ENCODE results near the gene ABLIM2.

Gene ABLIM2

GRCh38 chr4:7983296-7983695, 175.3 kb downstream of the ABLIM2 start:
- no peaks in the 10 kb centered on the region for H3F3A ChIP-seq (ENCODE audit: insufficient read depth, low read length)
- no peaks in the 10 kb centered on the region for H3K4me1 ChIP-seq (ENCODE audit: low read length)
- H3K27me3 ChIP-seq (replicated peaks; ENCODE audit: insufficient read depth, low read length), result peaks cover 80% of the 10 kb centered on the region
- no peak overlapping the region for H2AFZ ChIP-seq (ENCODE audit: low read length)
- TF ChIP-seq EZH2 (optimal IDR thresholded peaks at IDR 0.05; ENCODE audit: low read depth, low read length), result no peak
- no peak overlapping the region for H3K27ac ChIP-seq (ENCODE audit: low read length)
- H3K79me2 ChIP-seq (ENCODE audit: low read length), result no peaks in the 10 kb centered on the region
- no peak overlapping the region for H3K9ac ChIP-seq (ENCODE audit: low read length)
- no peaks in the 10 kb centered on the region for H4K20me1 ChIP-seq (ENCODE audit: insufficient read depth, low read length)
- no peak overlapping the region for H3K4me2 ChIP-seq (ENCODE audit: low read depth, low read length)
- no peak overlapping the region for H3K4me3 ChIP-seq (ENCODE audit: low read length)
- no peaks in the 10 kb centered on the region for H3K36me3 ChIP-seq (replicated peaks; ENCODE audit: insufficient read depth, low read length)
- no peaks in the 10 kb centered on the region for H3K9me3 ChIP-seq (replicated peaks; ENCODE audit: insufficient read depth, low read length)
- H3K9me2 ChIP-seq (replicated peaks; ENCODE audit: insufficient read depth, low read length), result no peaks in the 10 kb centered on the region
- no peak for DNase-seq

- H3K4me3 ChIP-seq (ENCODE audit: low read length), result no peak overlapping the region
- no peaks in the 10 kb centered on the region for H3K4me1 ChIP-seq (ENCODE audit: low read length)
- no peak overlapping the region for H3K27ac ChIP-seq (ENCODE audit: low read length)
- H3K9me3 ChIP-seq (replicated peaks; ENCODE audit: insufficient read depth, low read length), result no peaks in the 10 kb centered on the region
- H3K36me3 ChIP-seq (replicated peaks; ENCODE audit: insufficient read depth, low read length), result no peaks in the 10 kb centered on the region
- no peaks in the 10 kb centered on the region for H3K9me2 ChIP-seq (replicated peaks; ENCODE audit: insufficient read depth, low read length)
- no peaks in the 10 kb centered on the region for H3K79me2 ChIP-seq (ENCODE audit: low read length)
- no peak for DNase-seq
- H3K27me3 ChIP-seq (replicated peaks; ENCODE audit: insufficient read depth, low read length), result peaks cover 88% of the 10 kb centered on the region
- H3K9ac ChIP-seq (ENCODE audit: low read length), result no peak overlapping the region
- H3F3A ChIP-seq (ENCODE audit: insufficient read depth, low read length), result no peaks in the 10 kb centered on the region
- H3K4me2 ChIP-seq (ENCODE audit: low read depth, low read length), result no peak overlapping the region
- H4K20me1 ChIP-seq (ENCODE audit: insufficient read depth, low read length), result no peaks in the 10 kb centered on the region
- no peak overlapping the region for H2AFZ ChIP-seq (ENCODE audit: low read length)
- TF ChIP-seq CTCF (IDR thresholded peaks at IDR 0.05; ENCODE audit: low read length) (no peak), EZH2 (optimal IDR thresholded peaks at IDR 0.05; ENCODE audit: low read depth, low read length) (no peak), EZH2phosphoT487 (IDR thresholded peaks at IDR 0.05; ENCODE audit: low read length) (no peak)
Measured at GRCh38 chr4:7981738-7982394, 176.7 kb downstream of the ABLIM2 start.

- no peak for TF ChIP-seq EZH2 (optimal IDR thresholded peaks at IDR 0.05; ENCODE audit: low read depth, low read length)
- no peak for TF ChIP-seq EZH2phosphoT487 (IDR thresholded peaks at IDR 0.05; ENCODE audit: low read length)
- no peak for TF ChIP-seq CTCF (IDR thresholded peaks at IDR 0.05; ENCODE audit: low read length)
- H3K27me3 ChIP-seq (replicated peaks; ENCODE audit: insufficient read depth, low read length), result peaks cover 90% of the 10 kb centered on the region
- H3K27ac ChIP-seq (ENCODE audit: low read length), result no peak overlapping the region
- H3K9me2 ChIP-seq (replicated peaks; ENCODE audit: insufficient read depth, low read length), result no peaks in the 10 kb centered on the region
- H3K9ac ChIP-seq (ENCODE audit: low read length), result no peak overlapping the region
- no peaks in the 10 kb centered on the region for H3K79me2 ChIP-seq (ENCODE audit: low read length)
- no peak for DNase-seq
- no peaks in the 10 kb centered on the region for H3K36me3 ChIP-seq (replicated peaks; ENCODE audit: insufficient read depth, low read length)
- H3K4me2 ChIP-seq (ENCODE audit: low read depth, low read length), result no peak overlapping the region
- H3F3A ChIP-seq (ENCODE audit: insufficient read depth, low read length), result no peaks in the 10 kb centered on the region
- no peaks in the 10 kb centered on the region for H4K20me1 ChIP-seq (ENCODE audit: insufficient read depth, low read length)
- H2AFZ ChIP-seq (ENCODE audit: low read length), result no peak overlapping the region
- H3K4me3 ChIP-seq (ENCODE audit: low read length), result no peak overlapping the region
- no peaks in the 10 kb centered on the region for H3K4me1 ChIP-seq (ENCODE audit: low read length)
- H3K9me3 ChIP-seq (replicated peaks; ENCODE audit: insufficient read depth, low read length), result no peaks in the 10 kb centered on the region
Measured at GRCh38 chr4:7980036-7980435, 178.6 kb downstream of the ABLIM2 start.

- no peak overlapping the region for H3K4me3 ChIP-seq (ENCODE audit: low read length)
- TF ChIP-seq CTCF (IDR thresholded peaks at IDR 0.05; ENCODE audit: low read length) (no peak), EZH2phosphoT487 (IDR thresholded peaks at IDR 0.05; ENCODE audit: low read length) (no peak), EZH2 (optimal IDR thresholded peaks at IDR 0.05; ENCODE audit: low read depth, low read length) (no peak)
- no peaks in the 10 kb centered on the region for H4K20me1 ChIP-seq (ENCODE audit: insufficient read depth, low read length)
- H2AFZ ChIP-seq (ENCODE audit: low read length), result no peak overlapping the region
- no peaks in the 10 kb centered on the region for H3K9me2 ChIP-seq (replicated peaks; ENCODE audit: insufficient read depth, low read length)
- no peaks in the 10 kb centered on the region for H3K79me2 ChIP-seq (ENCODE audit: low read length)
- H3K4me2 ChIP-seq (ENCODE audit: low read depth, low read length), result no peak overlapping the region
- no peaks in the 10 kb centered on the region for H3K9me3 ChIP-seq (replicated peaks; ENCODE audit: insufficient read depth, low read length)
- H3K27me3 ChIP-seq (replicated peaks; ENCODE audit: insufficient read depth, low read length), result peaks cover 86% of the 10 kb centered on the region
- no peak overlapping the region for H3K27ac ChIP-seq (ENCODE audit: low read length)
- no peaks in the 10 kb centered on the region for H3K4me1 ChIP-seq (ENCODE audit: low read length)
- no peak for DNase-seq
- no peak overlapping the region for H3K9ac ChIP-seq (ENCODE audit: low read length)
- no peaks in the 10 kb centered on the region for H3K36me3 ChIP-seq (replicated peaks; ENCODE audit: insufficient read depth, low read length)
- H3F3A ChIP-seq (ENCODE audit: insufficient read depth, low read length), result no peaks in the 10 kb centered on the region
Measured at GRCh38 chr4:7979652-7979968, 179.0 kb downstream of the ABLIM2 start.
